ENCODE results near the gene WDR70. TPM values are rescaled to one million over a fixed set of nuclear protein-coding genes. Genes with fewer than 3 reads are reported as not detected.
"Not testable (repeated sequence)": the region's sequence is repeated elsewhere in the genome, so short reads cannot be mapped to it uniquely, and the experiment has no call there.

Gene WDR70
- total RNA-seq (2014; rRNA removed; shearing (Covaris generic)), result 60.5 and 62.4 TPM in 2 replicates

DNA sequence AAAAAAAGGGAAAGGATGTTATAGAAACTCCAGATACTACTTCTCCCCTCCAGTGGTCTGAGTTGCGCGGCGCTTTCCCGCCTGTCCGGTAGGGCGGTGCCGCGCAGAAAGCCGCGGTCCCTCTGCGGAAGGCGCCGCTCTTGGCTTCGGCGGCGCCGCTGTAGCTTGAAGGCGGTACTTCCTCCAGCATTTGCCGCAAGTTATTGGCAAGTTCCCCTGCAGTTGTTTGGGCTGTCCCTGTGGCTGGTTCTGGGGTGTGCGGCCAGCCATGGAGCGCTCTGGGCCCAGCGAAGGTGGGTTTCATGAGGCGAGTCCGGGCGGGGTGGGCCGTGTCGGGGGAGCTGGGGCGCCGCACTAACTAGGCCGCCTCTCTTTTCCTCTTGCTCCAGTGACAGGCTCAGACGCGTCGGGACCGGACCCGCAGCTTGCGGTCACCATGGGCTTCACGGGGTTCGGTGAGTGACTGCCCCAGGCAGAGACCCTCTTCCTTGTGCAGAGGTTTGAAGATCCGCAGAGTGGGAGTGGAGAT lies at the start of gene WDR70:
Gene WDR70 (plus strand): TSS at position 219 of the 529 bp plus-strand sequence. CDS start 50 bp downstream, at position 269.
- in situ Hi-C loops (cut with HindIII; ENCODE audit: low sequenced_read_pairs), result not testable (repeated sequence)

DNA sequence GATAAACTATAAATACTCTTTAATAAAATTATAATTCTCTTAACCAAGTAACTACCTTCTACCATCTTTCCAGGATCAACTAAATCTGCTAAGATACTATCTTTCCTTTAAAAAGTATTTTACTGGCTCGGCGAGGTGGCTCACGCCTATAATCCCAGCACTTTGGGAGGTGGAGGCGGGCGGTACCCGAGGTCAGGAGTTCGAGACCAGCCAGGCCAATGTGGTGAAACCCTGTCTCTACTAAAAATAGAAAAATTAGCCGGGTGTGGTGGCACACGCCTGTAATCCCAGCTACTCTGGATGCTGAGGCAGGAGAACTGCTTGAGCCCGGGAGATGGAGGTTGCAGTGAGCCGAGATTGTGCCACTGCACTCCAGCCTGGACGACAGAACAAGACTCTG lies 44.4 kb upstream of the WDR70 start:
- DNase-seq (ENCODE audit: low spot score); in situ Hi-C loops (cut with HindIII; ENCODE audit: low sequenced_read_pairs): not testable (repeated sequence)

More for the DNA sequence above, at the start of gene WDR70:
- peak; percentile 91 for DNase-seq (ENCODE audit: low spot score)

GRCh38 chr5:37342741-37343140 lies 36.4 kb upstream of the WDR70 start:
- in situ Hi-C loops (cut with HindIII; ENCODE audit: low sequenced_read_pairs); DNase-seq (ENCODE audit: low spot score): not testable (repeated sequence)

DNA sequence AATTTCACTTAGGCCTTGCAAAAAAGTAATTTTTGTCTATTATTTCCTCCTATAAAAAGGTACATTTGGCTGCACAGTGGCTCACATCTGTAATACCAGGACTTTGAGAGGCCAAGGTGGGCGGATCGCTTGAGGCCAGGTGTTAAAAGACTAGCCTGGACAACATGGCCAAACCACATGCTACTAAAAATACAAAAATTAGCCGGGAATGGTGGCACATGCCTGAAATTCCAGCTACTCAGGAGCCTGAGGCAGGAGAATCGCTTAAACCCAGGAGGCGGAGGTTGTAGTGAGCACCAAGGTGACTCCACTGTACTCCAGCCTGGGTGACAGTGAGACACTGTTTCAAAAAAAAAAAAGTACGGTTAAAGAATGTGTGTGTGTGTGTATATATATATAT lies 24.0 kb upstream of the WDR70 start:
- no peak for DNase-seq (ENCODE audit: low spot score)
- in situ Hi-C loops (cut with HindIII; ENCODE audit: low sequenced_read_pairs), result no loop called here

GRCh38 chr5:37370550-37370863 lies 8.6 kb upstream of the WDR70 start:
- DNase-seq (ENCODE audit: low spot score), result no peak
- in situ Hi-C loops (cut with HindIII; ENCODE audit: low sequenced_read_pairs), result no loop called here

DNA sequence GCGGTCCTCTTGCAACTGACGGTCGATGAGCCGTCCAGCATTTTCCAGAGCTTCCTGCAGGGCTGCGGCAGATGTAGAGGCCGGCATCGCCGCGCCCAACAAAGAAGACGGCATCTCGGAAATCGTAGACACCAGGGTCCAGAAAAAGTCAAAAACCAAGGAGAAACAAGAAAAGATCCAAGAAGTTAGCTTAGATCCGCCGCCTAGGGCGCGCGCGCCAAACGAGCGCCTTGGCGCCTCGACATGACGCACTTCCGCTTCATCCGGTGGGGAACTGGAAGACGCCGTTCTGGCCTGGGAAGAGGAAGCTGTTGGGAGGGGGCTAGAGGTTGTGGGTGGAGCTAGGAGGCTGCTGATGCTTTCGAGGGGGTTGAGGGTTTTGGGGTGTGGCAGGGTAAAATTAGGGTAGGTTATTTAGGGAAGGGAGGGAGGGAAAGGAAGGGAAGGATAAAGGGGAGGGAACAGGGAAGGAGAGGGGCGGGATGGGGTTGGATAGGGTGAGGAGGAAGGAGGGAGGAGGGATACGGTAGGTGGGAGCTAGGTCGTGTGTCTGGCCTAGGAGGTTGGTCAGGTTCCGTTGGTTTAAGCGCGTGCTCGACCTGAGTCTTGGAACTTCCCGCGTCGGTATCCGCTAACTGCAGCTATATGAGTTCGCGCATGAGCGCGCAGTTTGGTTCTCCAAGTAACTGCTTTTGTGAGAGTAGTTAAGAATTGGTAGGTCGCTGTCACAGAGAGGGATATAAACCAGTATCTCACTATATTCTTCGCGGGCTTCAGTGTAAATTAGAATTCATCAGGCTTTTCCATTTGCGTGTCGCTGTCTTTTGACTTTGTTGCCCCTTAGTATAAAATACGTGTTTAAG lies 8.0 kb upstream of the WDR70 start, which contains the start of gene NUP155:
Gene NUP155 (minus strand): TSS at position 243 of the 863 bp plus-strand sequence. CDS start 129 bp downstream, at position 114.
- DNase-seq (ENCODE audit: low spot score), result peak; percentile 98
- in situ Hi-C loops (cut with HindIII; ENCODE audit: low sequenced_read_pairs), result no loop called here

- in situ Hi-C loops (cut with HindIII; ENCODE audit: low sequenced_read_pairs), result no loop called here
- DNase-seq (ENCODE audit: low spot score), result no peak
Measured at GRCh38 chr5:37375091-37375490, 4.0 kb upstream of the WDR70 start.

GRCh38 chr5:37378066-37378465 lies 1.1 kb upstream of the WDR70 start:
- DNase-seq (ENCODE audit: low spot score); in situ Hi-C loops (cut with HindIII; ENCODE audit: low sequenced_read_pairs): not testable (repeated sequence)

DNA sequence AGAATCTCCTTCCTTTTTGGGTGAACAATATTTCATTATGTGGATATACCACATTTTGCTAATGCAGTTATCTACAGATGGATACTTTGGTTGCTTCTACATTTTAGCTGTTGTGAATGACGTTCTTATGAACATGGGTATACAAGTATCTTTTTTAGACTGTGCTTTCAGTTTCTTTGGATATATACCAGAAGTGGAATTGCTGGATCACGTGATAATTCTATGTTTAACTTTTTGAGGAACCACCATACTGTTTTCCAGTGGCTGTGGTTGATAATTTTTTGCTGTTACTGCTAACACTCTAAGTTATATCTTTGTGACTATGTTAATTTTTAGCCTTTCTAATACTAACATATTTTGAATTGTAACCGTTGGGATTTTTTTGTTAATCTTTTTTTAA lies 12.5 kb downstream of the WDR70 start:
- in situ Hi-C loops (cut with HindIII; ENCODE audit: low sequenced_read_pairs), result no loop called here
- no peak for DNase-seq (ENCODE audit: low spot score)

DNA sequence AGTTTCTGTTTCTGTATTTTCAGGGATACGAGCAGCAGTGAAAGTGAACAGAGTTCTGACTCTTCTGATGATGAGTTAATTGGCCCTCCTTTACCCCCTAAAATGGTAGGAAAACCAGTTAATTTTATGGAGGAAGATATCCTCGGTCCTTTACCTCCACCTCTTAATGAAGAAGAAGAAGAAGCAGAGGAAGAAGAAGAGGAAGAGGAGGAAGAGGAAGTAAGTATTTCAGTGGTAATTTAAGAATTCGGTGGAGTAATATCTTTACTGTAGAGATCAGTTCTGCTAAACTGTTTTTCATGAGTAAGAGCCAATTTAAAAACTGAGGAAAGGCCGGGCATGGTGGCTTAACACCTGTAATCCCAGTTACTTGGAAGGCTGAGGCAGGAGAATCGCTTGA lies 17.2 kb downstream of the WDR70 start:
- in situ Hi-C loops (cut with HindIII; ENCODE audit: low sequenced_read_pairs), result no loop called here
- DNase-seq (ENCODE audit: low spot score), result no peak

GRCh38 chr5:37400501-37400900 lies 21.4 kb downstream of the WDR70 start:
- in situ Hi-C loops (cut with HindIII; ENCODE audit: low sequenced_read_pairs), result no loop called here
- DNase-seq (ENCODE audit: low spot score), result no peak

GRCh38 chr5:37412515-37412914 lies 33.4 kb downstream of the WDR70 start:
- in situ Hi-C loops (cut with HindIII; ENCODE audit: low sequenced_read_pairs), result no loop called here
- DNase-seq (ENCODE audit: low spot score), result no peak

DNA sequence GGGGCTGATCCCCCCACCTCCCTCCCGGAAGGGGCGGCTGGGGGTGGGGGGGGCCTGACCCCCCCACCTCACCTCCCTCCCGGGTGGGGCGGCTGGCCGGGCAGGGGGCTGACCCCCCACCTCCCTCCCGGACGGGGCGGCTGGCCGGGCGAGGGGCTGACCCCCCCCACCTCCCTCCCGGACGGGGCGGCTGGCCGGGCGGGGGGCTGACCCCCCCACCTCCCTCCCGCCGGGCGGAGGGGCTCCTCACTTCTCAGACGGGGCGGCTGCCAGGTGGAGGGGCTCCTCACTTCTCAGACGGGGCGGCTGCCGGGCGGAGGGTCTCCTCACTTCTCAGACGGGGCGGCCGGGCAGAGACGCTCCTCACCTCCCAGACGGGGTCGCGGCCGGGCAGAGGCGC lies 36.3 kb downstream of the WDR70 start:
- DNase-seq (ENCODE audit: low spot score); in situ Hi-C loops (cut with HindIII; ENCODE audit: low sequenced_read_pairs): not testable (repeated sequence)

DNA sequence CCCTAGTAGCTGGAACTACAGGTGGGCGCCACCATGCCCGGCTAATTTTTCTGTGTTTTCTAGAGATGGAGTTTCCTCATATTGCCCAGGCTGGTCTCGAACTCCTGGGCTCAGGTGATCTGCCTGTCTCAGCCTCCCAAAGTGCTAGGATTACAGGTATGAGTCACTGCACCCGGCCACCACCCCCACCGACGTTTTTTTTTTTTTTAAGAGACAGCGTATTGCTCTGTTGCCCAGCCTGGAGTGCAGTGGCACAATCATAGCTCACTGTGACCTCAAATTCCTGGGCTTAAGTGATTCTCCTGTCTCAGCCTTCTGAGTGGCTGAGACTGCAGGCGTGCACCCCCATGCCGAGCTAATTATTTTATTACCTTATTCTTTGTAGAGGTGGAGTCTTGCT lies 38.2 kb downstream of the WDR70 start:
- no peak for DNase-seq (ENCODE audit: low spot score)
- in situ Hi-C loops (cut with HindIII; ENCODE audit: low sequenced_read_pairs), result no loop called here

DNA sequence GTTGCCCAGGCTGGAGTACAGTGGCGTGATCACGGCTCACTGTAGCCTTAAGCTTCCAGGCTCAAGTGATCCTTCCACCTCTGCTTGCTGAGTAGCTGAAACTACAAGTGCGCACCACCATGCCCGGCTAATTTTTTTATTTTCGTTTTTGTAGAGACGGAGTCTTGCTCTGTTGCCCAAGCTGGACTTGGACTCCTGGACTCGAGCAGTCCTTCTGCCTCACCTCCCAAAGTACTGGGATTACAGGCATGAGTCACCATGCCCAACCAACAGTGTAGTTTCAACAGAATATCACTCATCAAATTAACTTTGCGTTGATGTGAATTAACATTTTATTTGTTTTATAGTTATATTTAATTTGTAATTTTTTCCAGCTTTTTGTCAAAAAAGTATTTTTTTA lies 45.3 kb downstream of the WDR70 start:
- in situ Hi-C loops (cut with HindIII; ENCODE audit: low sequenced_read_pairs), result no loop called here
- DNase-seq (ENCODE audit: low spot score), result no peak

DNA sequence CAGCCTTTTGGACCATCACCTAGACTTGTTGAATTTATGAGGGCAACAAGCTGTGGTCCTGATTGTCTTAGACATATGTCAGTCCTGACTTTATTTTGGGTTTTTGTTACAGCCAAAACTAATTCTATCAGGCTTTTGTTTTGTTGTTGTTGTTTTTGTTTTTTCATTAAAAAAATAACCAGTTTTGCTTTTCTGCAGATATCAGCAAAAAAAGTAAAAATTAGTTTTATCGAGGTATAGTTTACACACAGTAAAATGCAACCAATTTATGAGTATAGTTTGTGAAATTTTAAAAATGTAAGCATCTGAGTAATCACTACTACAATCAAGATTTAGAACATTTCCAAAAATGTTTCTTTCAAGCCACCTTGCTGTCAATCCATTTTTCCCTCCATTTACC lies 48.9 kb downstream of the WDR70 start:
- in situ Hi-C loops (cut with HindIII; ENCODE audit: low sequenced_read_pairs), result no loop called here

DNA sequence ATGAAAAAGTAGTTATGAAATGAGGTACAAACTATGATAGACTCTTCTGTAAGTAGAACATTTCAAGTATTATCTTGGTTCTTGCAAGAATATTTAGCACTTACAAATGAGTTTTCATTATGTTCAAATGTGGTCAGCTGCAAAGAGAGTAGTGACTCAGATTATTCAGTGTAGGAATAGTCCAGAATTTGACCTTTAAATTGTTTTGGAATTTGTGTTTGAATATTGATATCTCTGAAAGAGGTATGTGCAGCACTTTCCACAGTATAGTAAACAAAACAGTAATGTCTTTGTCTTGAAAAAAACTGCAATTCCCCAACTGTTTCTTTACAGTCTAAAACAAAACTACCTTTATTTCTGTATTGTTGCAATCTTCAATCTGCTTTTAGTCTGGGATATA lies 56.1 kb downstream of the WDR70 start:
- in situ Hi-C loops (cut with HindIII; ENCODE audit: low sequenced_read_pairs), result no loop called here
- no peak for DNase-seq (ENCODE audit: low spot score)

More for the DNA sequence above, 48.9 kb downstream of the WDR70 start:
- DNase-seq (ENCODE audit: low spot score), result no peak

DNA sequence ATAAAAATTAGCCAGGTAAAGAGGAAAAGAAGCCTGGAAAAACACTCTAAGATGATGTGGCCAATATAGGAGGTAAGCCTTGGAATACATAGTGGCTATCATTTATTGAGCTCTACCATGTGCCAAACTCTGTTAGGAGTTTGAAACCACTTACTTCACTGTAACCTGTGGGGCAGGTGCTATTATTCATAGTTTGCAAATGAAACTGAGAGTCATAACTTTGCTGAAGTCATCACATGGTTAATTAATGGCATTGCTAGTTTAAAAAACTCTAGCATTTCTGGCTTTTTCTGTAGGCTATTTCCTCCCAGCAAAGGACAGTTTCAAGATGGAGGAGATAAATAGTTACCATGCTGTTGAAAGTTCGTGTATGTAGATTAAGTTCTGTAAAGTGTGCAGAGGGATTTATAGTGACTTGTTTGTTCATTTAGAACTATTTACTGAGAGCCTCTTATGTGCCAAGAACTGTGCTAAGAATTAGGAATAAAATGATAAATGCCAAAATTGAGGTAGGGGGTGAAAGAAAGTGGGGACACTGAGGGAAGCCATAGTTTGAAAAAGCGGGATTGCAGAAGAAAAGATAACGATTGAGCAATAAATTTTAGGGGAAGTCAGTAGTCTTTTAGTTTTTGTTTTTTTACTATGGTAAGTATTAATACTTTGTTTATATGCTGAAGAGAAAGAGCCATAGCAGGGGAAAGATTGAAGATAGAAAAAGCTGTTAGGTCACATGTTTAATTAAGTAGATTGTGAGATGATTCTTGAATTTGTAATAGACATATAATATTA lies 57.2 kb downstream of the WDR70 start:
- DNase-seq (ENCODE audit: low spot score), result no peak
- in situ Hi-C loops (cut with HindIII; ENCODE audit: low sequenced_read_pairs), result no loop called here

GRCh38 chr5:37437711-37438110 lies 58.6 kb downstream of the WDR70 start:
- in situ Hi-C loops (cut with HindIII; ENCODE audit: low sequenced_read_pairs), result no loop called here
- no peak for DNase-seq (ENCODE audit: low spot score)

- DNase-seq (ENCODE audit: low spot score); in situ Hi-C loops (cut with HindIII; ENCODE audit: low sequenced_read_pairs): not testable (repeated sequence)
Measured at GRCh38 chr5:37445783-37446182, 66.7 kb downstream of the WDR70 start.
